Stimulated activated CD8-positive, alpha-beta memory T cell treated with anti-CD3 and anti-CD28 coated beads, Interleukin-2, amount 100 ng/mL, for 1 hour (primary cell): ENCODE measurements around the gene DPCD.

Source experiments
- DNase-seq, 2 donors: peaks; one replicate each; pipeline ENCODE4 v3.0.0-alpha.2; 2020; ENCODE audit warnings: low read depth in 2 of 2

Gene DPCD

DNA sequence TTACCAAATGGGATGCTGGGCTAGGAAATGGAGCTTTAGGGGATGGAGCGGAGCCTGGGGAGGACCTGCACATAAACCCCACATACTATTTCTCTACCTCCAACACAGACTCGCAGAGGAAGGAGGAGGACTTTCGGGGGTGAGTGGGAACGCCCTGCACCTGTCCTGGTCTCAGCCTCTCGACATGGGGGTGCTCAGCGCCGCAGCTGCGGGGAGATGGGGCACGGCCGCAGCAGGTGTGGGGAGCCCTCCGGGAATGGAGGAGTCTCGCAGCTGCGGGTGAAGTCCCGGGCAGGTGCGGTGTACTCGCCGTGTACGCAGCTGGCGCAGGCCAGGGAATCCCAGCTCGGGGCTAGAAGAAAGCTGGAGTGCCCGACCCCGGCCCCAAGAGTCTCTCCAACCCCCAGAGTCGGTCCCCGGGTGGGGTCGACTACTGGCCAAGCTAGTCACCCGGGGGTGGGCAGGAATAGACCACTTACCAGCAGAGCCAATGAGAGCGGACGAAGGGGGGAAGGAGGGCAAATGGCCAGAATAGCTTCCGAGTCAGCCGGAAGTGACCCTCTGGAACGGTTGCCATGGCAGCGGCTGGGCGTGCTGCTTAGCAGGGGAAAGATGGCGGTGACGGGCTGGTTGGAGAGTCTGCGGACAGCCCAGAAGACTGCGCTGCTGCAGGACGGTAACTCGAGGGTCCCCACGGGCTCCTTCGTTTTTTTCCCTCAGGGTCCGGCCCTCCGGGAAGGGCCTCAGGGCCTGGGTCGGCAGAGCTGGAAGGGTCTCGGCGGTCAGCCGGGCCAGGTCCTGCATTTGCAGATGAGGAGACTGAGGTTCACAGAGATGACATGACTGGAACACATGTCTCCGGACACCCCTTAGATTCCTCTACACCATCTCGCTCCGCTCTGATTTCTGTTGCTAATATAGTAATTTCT, at the start of gene DPCD, which contains the start of gene POLL:
Gene DPCD, plus strand, starts transcription at position 597 of the 929 bp plus-strand sequence. Its CDS starts 16 bp downstream, at position 613.
Gene POLL, minus strand, starts transcription at position 533 of the 929 bp plus-strand sequence. CDS start 897 bp downstream, outside the sequence.
- peak; percentile 80 to 82 for DNase-seq

DNA sequence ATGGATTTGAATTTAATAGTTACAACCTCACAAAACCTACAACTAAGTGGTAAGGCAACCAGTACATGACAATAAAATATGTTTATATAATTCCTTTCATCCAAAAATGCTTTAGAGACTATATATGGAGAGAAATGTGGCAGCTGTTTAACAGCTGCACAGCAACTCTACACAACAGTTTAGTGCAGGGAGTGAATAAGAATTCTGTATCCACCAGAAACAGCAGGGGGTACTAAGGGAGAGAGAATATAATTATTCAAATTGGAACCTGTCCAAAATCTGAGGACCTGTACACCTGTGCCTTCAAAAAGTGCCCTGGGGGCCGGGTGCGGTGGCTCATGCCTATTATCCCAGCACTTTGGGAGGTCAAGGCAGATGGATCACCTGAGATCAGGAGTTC, 49.7 kb upstream of the DPCD start:
- DNase-seq, result no peak

DNA sequence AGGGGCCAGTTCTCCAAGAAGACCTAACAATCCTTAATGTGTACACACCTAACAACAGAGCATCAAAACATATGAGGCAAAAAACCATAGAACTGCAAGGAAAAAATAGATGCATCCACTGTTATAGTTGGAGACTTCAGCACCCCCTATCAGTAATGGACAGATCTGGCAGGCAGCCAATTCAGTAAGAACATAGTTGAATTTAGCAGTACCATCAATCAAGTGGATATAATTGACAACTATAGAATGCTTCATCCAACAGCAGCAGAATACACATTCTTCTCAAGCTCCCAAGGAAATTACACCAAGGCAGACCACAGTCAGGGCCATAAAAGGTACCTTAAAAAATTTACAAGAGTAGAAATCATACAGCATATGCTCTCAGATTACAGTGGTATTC, 42.2 kb upstream of the DPCD start:
- DNase-seq, result no peak

DNA sequence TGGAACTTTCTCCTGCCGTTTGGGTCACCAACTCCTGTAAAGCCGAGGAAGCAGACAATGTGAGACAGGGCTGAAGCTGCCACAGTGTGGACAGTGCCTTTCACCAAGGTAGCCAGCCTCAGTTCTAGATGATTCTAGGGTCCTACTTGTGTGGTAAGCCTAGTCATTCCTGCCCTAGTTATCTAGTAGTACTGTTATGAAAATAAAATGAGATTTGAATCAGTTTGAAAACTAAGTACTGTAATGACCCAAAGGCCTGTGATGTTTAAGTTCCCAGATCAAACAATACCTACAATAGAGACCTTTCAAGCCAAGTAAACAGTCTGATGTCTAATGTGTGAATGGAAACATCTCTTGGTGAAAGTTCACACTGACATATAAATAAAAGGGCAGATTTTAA, 37.2 kb upstream of the DPCD start:
- no peak for DNase-seq

DNA sequence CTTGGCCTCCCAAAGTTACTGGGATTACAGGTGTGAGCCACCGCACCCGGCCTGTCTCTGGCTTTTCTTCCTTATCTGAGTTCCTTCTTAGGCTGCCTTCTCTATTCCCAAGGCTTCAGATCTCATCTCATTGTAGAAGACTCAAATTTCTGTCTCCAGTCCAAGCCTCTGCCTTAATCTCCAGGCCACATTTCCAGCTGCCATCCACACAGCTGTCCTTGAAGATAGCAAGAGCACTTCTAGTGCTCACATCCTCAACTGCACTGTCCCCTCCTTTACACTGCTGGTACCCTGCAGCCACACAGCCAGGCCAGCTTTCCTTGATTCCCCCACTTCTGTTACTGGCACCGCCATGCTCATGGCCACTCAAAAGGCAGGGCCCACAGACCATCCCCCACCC, 35.7 kb upstream of the DPCD start:
- DNase-seq, result no peak

DNA sequence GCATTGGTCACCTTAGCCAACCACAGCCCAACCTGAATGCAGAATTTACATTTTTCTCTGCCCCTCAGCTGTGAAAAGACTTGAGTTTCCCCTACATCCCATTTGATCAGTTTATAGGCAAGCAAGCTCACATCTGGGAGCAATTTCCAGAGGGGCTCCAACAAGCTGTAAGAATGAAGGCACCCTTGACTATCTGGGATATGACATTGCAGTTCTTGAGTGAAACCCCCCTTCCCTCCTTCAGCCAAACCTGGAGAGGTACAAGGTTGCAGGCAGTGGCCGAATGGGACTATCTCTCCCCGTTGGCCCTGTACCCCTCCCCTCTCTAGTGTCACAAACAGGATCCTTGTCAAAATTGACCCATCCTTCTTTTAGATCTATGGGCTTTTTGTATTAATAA, 30.6 kb upstream of the DPCD start:
- no peak for DNase-seq

DNA sequence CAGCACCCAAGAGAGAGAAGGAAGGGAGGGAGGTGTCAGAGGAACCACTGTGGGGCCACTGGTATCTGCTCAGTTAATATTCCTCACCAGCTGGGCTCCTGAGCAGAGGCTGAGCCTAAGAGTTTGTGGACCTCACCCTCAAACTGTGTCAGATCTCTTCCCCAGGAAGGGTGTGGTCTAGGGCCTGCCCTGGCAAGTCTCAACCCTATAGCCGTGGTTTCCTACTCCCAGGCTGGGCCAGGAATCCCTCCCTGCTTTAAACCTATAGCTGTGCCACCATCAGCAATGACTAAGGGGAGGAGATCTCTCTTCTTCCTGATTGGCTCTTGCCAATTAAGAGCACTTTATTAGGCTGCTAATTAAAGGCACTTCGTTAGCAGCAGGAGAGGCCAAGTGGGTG, 29.9 kb upstream of the DPCD start:
- DNase-seq, result no peak

DNA sequence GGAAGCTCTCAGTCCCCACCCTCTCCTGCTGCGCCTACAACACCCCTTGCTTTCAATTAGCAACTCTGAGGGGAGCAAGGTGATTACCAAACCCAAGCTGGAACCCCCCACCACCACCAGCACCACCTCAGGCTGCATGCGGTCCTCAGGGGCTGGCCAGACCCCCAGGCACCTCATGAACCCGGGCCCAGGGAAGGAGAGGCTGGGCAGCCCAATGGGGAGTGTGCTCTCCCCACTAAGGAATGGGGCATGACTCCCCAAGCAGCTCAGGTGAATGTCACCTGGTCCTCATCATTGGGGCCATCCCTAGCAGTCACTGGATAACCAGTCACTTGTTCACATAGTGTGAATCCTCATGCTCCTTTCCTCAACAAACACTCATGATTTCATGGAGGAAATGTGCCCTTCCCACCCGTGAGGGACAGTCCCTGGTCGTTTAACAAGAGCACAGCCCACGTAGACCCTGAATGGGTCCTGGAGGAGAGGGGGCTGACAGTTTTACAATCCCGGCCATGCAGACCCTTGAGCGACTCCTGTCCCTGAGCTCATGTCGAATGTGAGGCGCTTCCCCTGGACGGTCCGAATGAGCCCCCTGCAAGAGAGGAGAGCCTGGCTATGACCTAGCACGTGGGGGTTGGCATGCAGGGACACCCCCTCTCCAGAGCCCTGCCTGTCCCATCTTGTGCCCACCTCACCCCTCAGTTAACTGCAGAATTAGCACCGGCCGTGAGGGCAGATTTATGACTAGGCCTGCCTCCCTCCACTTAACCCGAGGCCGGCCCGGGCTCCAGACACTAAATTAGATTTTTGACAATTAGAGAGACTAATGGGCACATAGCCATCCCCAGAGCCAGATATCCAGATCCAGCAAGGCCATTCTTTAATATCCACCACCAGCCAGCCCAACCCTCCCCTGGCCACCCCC, 29.2 kb upstream of the DPCD start:
- DNase-seq, result no peak

DNA sequence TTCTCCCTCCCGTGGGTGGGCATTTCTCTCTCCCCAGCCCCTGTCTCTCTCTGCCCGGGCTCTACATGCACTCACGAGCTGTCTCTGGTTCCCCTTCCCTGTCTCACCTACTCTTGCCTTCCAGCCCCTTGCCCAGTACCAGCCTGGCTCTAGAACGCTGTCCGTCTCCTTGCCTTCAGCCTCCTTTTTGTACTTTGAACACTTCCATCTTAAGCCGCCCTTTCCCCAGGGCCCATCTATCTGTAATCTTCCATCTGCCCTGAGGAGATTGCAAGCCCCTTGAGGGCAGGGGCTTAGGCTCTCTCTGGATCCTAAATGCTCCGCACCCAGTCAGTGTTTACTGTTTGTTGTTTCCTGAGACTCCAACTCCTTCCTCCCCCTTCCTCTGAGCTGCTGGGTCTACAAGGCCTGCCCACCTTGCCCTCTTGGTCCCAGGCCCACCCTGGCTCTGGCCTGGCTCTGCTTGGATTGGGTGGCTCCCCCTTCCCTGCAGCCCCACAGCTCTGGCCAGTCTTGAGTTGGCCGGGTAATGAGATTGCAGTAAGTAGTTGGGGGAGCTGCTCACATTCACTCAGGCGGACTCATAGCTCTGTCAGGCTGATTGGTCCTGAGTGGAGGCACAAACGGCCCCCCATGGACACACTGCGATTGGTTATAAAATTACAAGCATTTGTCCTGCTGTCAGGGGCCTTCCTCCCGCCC, 28.4 kb upstream of the DPCD start:
- no peak for DNase-seq

DNA sequence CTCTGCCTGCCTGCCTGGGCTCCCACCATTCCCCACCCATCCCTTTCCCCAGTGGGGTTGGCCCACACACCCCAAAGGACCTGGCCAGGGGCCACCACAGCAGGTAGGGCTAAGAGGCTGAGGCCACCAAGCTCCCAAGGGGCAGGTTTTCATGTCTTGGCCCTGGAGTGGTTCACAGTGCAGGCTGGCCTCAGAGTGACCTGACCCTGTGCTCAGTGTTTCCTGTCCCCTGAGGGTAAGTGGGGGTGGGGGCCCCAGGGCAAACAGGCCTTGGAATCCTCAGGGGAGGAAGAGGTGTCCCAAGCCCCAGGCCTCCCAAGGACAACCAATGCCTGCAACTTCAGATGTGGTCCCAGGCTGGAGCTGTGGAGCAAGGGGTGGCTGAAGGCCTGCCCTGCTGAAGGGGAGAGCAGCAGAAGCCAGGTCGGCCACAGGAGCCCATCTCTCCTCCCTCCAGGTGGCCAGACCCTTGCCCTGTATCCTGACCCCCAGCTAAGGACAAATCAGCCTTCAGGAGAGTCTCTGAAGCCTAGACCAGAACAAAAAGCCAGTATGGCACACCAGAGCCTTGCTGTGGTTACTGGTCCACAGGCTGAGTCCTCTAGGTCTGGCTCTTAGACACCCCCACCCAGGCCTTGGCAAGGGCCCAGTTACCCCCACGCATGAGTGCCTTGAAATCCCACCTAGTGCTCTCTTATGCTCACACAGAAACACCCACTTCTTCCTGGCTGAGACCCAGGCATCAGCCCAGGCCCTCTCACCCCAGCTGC, 27.6 kb upstream of the DPCD start:
- no peak for DNase-seq

DNA sequence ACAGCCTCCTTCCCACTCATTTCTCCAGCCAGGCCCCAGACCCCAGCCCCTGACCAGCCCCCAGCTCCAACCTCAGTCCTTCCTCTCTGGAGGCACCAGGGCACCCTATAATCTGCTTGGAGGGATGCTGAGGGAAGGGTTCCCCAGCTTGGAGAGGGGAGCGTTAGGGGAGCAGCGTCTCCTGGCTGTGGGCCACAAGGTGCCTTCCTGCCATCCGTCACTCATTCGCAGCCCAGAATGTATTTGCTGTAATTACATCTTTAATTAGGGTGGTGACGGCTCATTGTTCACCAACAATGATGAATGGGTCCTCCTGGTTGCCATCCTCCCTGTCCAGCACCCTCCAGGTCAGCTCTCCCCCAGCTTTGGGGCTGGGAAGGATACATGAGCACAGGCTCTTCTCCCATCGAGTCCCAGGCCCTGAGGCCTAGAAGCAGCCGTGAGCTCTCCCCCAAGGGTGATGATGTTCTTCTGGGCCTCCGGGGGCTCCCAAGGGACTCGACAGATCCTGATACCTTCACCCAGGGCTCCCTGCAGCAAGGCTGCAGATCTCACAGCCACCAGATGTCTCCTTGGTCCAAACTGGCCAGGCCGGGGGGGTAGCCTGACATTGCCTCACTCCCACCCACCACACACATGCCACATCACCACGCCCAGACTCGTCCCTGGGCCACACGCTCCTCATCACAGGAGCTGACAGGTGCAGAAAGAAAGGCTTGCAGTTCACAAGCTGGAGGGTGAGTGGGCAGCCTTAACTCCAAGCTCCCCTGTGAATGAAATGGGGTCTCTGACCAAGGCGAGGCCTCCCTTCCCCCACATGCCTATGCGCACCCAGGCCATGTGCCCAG, 26.8 kb upstream of the DPCD start:
- no peak for DNase-seq

DNA sequence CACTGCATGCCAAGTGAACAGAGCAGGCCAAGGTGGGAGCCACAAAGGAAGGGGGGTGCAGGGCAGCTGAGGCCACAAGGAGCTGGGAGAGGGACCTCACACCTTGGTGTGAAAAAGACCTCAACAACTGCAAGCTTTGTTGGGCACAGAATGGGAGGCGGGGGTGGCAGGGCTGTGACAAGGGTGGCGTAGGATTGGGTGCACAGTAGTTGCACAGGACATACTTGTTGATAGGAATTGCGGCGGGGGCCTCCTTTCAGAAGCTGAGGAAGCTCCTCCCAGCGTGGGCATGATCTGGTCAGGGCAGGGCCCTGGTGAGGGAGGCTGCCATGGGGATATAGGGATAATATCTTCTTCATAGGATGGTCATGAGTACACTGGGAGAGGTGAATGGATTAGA, 25.9 kb upstream of the DPCD start:
- DNase-seq, result no peak

DNA sequence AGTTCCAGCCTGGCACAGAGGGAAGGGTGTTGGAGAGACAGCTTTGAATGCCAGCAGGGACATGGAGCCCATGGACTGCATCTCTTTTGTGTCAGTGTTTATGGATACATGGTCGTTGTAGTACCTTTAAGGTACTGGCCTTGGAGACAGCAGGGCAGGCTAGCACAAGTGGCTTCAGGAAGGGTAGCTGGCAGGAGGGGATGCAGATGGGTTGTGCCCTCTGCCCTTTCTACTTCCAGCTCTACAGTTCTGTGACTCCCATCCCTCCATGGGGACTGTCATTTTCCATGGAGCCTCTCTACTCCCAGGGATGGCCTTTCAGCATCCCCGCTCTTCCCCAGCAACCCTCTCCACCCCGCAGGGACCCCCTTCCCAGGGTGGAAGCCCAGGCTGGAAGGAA, 25.1 kb upstream of the DPCD start:
- DNase-seq, result no peak

DNA sequence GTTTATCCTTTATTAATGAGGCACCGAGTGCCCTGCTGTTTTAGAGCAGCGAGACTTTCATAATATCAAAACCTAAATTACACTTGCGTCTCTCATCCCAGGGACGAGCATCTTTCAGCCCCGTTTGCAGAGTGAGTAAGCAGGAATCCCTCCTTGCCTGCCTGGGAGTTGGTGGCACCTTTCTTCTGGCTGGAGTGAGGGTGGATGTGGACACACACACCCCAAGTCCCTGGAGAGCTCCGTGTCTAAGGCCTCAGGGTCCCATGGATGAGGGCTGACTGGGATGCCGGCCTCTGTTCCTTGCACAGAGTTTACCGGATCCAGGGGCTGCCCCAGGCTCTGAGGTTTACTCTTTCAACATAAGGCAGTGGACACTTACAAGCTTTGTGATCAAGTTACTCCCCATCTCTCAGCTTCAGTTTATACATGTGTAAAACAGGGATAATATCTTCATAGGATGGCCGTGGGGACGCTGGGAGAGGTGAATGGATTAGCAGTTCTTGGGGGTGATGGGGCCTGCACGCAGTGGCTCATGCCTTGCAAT, 24.6 kb upstream of the DPCD start:
- no peak for DNase-seq

DNA sequence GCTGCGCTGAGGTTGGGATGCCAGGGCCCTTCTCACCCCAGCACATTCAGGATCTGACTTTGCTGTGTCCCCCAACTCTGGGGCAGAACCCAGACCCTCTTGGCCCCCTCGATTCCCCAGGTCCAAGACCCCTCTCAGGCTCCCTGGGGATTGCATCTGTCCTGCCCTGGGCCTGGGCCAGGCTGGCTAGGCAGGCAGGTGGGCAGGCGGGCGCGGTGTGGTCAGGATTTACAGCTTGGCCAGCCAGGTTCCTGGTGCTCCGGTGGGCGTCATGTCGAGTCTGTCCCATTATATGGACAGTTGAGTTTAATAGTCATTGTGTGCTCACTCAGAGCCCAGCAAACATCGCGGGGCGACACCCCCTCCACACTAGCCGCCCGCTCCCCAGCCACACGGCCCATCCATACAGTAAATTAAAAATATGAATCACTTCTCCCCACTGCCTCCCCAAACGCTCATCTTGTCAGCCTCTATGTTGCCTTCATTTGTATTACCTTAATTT, 23.6 kb upstream of the DPCD start:
- no peak for DNase-seq

DNA sequence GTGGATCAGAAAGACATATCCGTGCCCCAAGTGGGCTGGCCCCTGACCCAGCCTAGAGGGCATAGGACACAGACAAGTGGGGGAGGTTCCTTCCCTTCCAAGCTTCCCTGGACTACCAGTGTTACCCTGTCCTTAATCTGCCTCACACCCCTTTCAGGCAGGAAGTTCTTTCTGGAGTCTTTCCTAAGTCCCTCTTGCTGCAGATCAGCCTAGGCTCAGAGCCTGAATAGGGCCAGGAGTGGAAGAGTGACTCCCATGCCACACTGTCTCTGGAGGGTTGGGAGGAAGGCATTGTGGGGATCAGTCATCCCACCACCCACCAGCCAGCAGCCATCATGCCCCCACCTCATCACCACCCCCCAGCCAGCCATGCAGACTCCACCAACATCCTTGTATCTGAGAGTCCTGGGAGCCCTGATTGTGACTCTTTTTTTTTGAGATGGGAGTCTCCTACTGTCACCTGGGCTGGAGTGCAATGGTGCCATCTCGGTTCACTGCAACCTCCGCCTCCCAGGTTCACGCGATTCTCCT, 22.7 kb upstream of the DPCD start:
- DNase-seq, result no peak

DNA sequence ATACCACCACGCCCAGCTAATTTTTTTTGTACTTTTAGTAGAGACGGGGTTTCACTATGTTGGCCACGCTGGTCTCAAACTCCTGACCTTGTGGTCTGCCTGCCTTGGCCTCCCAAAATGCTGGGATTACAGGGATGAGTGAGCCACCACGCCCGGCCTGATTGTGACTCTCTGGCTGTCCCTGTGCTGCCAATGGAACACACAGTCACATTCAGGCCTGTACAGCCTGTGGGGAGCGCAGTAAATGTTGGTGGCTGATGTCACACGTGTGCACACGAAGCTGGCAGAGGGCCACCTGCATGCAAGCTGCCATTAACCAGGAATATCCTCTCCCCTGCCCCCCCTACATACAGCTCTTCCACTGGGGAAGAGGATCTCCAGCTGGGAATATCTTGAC, 22.2 kb upstream of the DPCD start:
- no peak for DNase-seq

DNA sequence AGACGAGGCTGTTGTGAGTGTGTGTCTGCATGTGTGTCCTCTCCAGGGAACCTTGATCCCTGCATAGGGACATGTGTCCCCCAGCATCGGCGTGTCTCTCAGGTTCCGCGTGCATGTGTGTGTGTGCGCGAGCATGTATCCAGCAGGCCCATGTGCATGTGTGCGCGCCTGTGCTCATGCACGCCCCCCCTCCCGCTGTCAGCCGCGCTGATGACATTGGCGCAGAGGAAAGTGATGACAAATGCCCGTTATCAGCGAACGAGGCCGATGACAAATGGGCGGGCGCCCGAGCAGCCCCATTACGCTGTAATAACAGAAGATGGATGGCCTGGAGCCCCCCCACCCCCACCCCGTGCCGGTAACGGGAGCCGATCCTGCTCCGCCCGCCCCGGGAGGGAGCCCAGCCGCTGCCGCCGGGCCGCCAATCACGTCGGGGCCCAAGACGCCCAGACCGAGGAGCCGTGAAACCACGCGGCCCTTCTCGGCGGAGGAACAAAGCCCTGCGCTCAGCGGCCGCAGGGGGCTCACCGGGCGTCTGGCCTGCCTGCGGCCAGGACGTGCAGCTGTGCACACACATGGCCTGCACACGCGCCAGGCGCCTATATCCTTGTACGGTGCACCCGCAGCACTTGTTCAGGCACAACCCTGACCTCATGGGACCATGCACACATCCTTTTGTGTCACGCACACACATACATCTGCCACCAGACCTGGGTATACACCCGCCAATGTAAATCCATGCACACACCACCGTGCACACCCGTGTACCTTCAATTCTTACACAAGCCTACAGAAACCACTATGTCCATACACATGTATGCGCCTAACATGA, 21.6 kb upstream of the DPCD start:
- DNase-seq, result no peak
